ENCODE results near the gene SEC31B. TPM values are rescaled to one million over a fixed set of nuclear protein-coding genes. Genes with fewer than 3 reads are reported as not detected.

SEC31B gene
- total and polyA plus RNA-seq, 3 experiments from 2014 or later = 2.3 to 15.8 (median 15.4) TPM

GRCh38 chr10:100506596-100507356 is 12.9 kb downstream of the SEC31B start:
- Mint-ChIP-seq H3K27ac (peak overlapping the region in 7 of 8 donors; percentile 17 to 97 (median 59)), H3K9me3 (no peaks in the 10 kb centered on the region), H3K27me3 (no peaks in the 10 kb centered on the region), H3K4me3 (no peak overlapping the region), H3K36me3 (peaks cover 13 to 51% (median 14%) of the 10 kb centered on the region in 3 donors), H3K4me1 (peaks cover 50 to 59% (median 57%) of the 10 kb centered on the region in 3 donors)
- CTCF ChIA-PET = interaction anchor here (5.3 to 6.5 kb wide), 2 partner anchors 12 to 24 kb away, joined by 65 to 80 read pairs; partner anchors contain the start of gene SEC31B
- no peak overlapping the region for H3K27ac ChIP-seq (ENCODE audit: low read depth, low read length)
- POLR2A ChIA-PET = no interaction called here
- H3K36me3 ChIP-seq (ENCODE audit: insufficient read depth, low read length) = peaks cover 32% of the 10 kb centered on the region
- H3K27me3 ChIP-seq (ENCODE audit: insufficient read depth, low read length, poor library complexity, severe bottlenecking) = no peaks in the 10 kb centered on the region
- H3K9me3 ChIP-seq (ENCODE audit: low read length) = no peaks in the 10 kb centered on the region
- no peak for DNase-seq
- peaks cover 45% of the 10 kb centered on the region for H3K4me1 ChIP-seq (ENCODE audit: insufficient read depth, low read length)
- H3K4me3 ChIP-seq (ENCODE audit: low read length) = no peak overlapping the region

GRCh38 chr10:100505164-100505563 is 14.5 kb downstream of the SEC31B start:
- ChIA-PET CTCF (interaction anchor here (1.1 to 1.5 kb wide), 2 partner anchors 14 to 23 kb away, joined by 3 to 5 read pairs; no protein-coding TSS in a partner anchor), POLR2A (no interaction called here)
- peaks cover 30% of the 10 kb centered on the region for H3K4me1 ChIP-seq (ENCODE audit: insufficient read depth, low read length)
- DNase-seq = no peak
- no peak overlapping the region for H3K4me3 Mint-ChIP-seq
- H3K36me3 Mint-ChIP-seq = peaks cover 19 to 65% (median 21%) of the 10 kb centered on the region in 3 donors
- H3K36me3 ChIP-seq (ENCODE audit: insufficient read depth, low read length) = peaks cover 37% of the 10 kb centered on the region
- no peaks in the 10 kb centered on the region for H3K27me3 ChIP-seq (ENCODE audit: insufficient read depth, low read length, poor library complexity, severe bottlenecking)
- no peaks in the 10 kb centered on the region for H3K9me3 Mint-ChIP-seq
- no peak overlapping the region for H3K27ac ChIP-seq (ENCODE audit: low read depth, low read length)
- H3K27me3 Mint-ChIP-seq = no peaks in the 10 kb centered on the region
- H3K27ac Mint-ChIP-seq = no peak overlapping the region
- H3K4me1 Mint-ChIP-seq = peaks cover 34 to 43% (median 41%) of the 10 kb centered on the region in 3 donors
- H3K9me3 ChIP-seq (ENCODE audit: low read length) = no peaks in the 10 kb centered on the region
- no peak overlapping the region for H3K4me3 ChIP-seq (ENCODE audit: low read length)

- peaks cover 19% of the 10 kb centered on the region for H3K4me1 ChIP-seq (ENCODE audit: insufficient read depth, low read length)
- no peaks in the 10 kb centered on the region for H3K27me3 ChIP-seq (ENCODE audit: insufficient read depth, low read length, poor library complexity, severe bottlenecking)
- H3K9me3 ChIP-seq (ENCODE audit: low read length) = no peaks in the 10 kb centered on the region
- H3K27me3 Mint-ChIP-seq = no peaks in the 10 kb centered on the region
- H3K4me3 Mint-ChIP-seq = no peak overlapping the region
- peaks cover 24 to 32% (median 31%) of the 10 kb centered on the region in 3 donors for H3K4me1 Mint-ChIP-seq
- no peak overlapping the region for H3K27ac Mint-ChIP-seq
- DNase-seq = no peak
- CTCF ChIA-PET = no interaction called here
- H3K36me3 ChIP-seq (ENCODE audit: insufficient read depth, low read length) = peaks cover 46% of the 10 kb centered on the region
- peaks cover 24 to 76% (median 29%) of the 10 kb centered on the region in 3 donors for H3K36me3 Mint-ChIP-seq
- H3K4me3 ChIP-seq (ENCODE audit: low read length) = no peak overlapping the region
- no peaks in the 10 kb centered on the region for H3K9me3 Mint-ChIP-seq
- POLR2A ChIA-PET = no interaction called here
- no peak overlapping the region for H3K27ac ChIP-seq (ENCODE audit: low read depth, low read length)
Observed at GRCh38 chr10:100504096-100504495, 15.6 kb downstream of the SEC31B start.

GRCh38 chr10:100502926-100503494 is 16.7 kb downstream of the SEC31B start:
- no peaks in the 10 kb centered on the region for H3K9me3 Mint-ChIP-seq
- Histone ChIP-seq H3K4me1 (ENCODE audit: insufficient read depth, low read length) (peaks cover 8% of the 10 kb centered on the region), H3K9me3 (ENCODE audit: low read length) (no peaks in the 10 kb centered on the region), H3K36me3 (ENCODE audit: insufficient read depth, low read length) (peaks cover 47% of the 10 kb centered on the region), H3K27ac (ENCODE audit: low read depth, low read length) (no peak overlapping the region), H3K4me3 (ENCODE audit: low read length) (no peak overlapping the region), H3K27me3 (ENCODE audit: insufficient read depth, low read length, poor library complexity, severe bottlenecking) (no peaks in the 10 kb centered on the region)
- ChIA-PET CTCF (interaction anchor here (1.0 to 1.3 kb wide), 2 partner anchors 20 to 21 kb away, joined by 3 to 4 read pairs; no protein-coding TSS in a partner anchor), POLR2A (no interaction called here)
- peaks cover 13 to 21% (median 21%) of the 10 kb centered on the region in 3 donors for H3K4me1 Mint-ChIP-seq
- no peak overlapping the region for H3K4me3 Mint-ChIP-seq
- no peak for DNase-seq
- H3K27ac Mint-ChIP-seq = peak overlapping the region in 4 of 8 donors; percentile 8 to 82 (median 21)
- no peaks in the 10 kb centered on the region for H3K27me3 Mint-ChIP-seq
- peaks cover 26 to 85% (median 30%) of the 10 kb centered on the region in 3 donors for H3K36me3 Mint-ChIP-seq

- H3K4me1 Mint-ChIP-seq = peaks cover under 1 to 13% (median 11%) of the 10 kb centered on the region in 3 donors
- POLR2A ChIA-PET = no interaction called here
Observed at GRCh38 chr10:100501423-100501822, 18.2 kb downstream of the SEC31B start.

GRCh38 chr10:100498059-100498458 is 21.6 kb downstream of the SEC31B start:
- peaks cover 44% of the 10 kb centered on the region for H3K36me3 ChIP-seq (ENCODE audit: insufficient read depth, low read length)

More at GRCh38 chr10:100501423-100501822, 18.2 kb downstream of the SEC31B start:
- no peaks in the 10 kb centered on the region for H3K9me3 Mint-ChIP-seq
- H3K4me3 Mint-ChIP-seq = no peak overlapping the region
- peaks cover 26 to 91% (median 36%) of the 10 kb centered on the region in 3 donors for H3K36me3 Mint-ChIP-seq
- CTCF ChIA-PET = interaction anchor here (3.5 kb wide), 1 partner anchor 8 kb away, joined by 17 read pairs; no protein-coding TSS in a partner anchor
- peak overlapping the region in 2 of 8 donors; percentile 41 to 91 for H3K27ac Mint-ChIP-seq
- H3K27me3 Mint-ChIP-seq = no peaks in the 10 kb centered on the region
- Histone ChIP-seq H3K27ac (ENCODE audit: low read depth, low read length) (no peak overlapping the region), H3K4me1 (ENCODE audit: insufficient read depth, low read length) (no peaks in the 10 kb centered on the region), H3K36me3 (ENCODE audit: insufficient read depth, low read length) (peaks cover 51% of the 10 kb centered on the region), H3K9me3 (ENCODE audit: low read length) (no peaks in the 10 kb centered on the region), H3K27me3 (ENCODE audit: insufficient read depth, low read length, poor library complexity, severe bottlenecking) (no peaks in the 10 kb centered on the region), H3K4me3 (ENCODE audit: low read length) (no peak overlapping the region)
- DNase-seq = no peak

GRCh38 chr10:100496567-100496966 is 23.1 kb downstream of the SEC31B start:
- H3K4me3 ChIP-seq (ENCODE audit: low read length) = no peak overlapping the region
- Mint-ChIP-seq H3K4me3 (no peak overlapping the region), H3K27me3 (no peaks in the 10 kb centered on the region), H3K36me3 (peaks cover 14 to 88% (median 37%) of the 10 kb centered on the region in 3 donors), H3K9me3 (no peaks in the 10 kb centered on the region), H3K27ac (peak overlapping the region in 2 of 8 donors; percentile 36 to 61), H3K4me1 (peaks cover 0 to 1% (median 0%) of the 10 kb centered on the region in 3 donors)
- no peaks in the 10 kb centered on the region for H3K27me3 ChIP-seq (ENCODE audit: insufficient read depth, low read length, poor library complexity, severe bottlenecking)
- no peak for DNase-seq
- no peaks in the 10 kb centered on the region for H3K4me1 ChIP-seq (ENCODE audit: insufficient read depth, low read length)
- no peak overlapping the region for H3K27ac ChIP-seq (ENCODE audit: low read depth, low read length)
- ChIA-PET CTCF (interaction anchor here (2.5 to 5.8 kb wide), 2 partner anchors 12 to 13 kb away, joined by 12 to 42 read pairs; no protein-coding TSS in a partner anchor), POLR2A (no interaction called here)
- H3K9me3 ChIP-seq (ENCODE audit: low read length) = no peaks in the 10 kb centered on the region
- H3K36me3 ChIP-seq (ENCODE audit: insufficient read depth, low read length) = peaks cover 39% of the 10 kb centered on the region

More at GRCh38 chr10:100498059-100498458, 21.6 kb downstream of the SEC31B start:
- Mint-ChIP-seq H3K27ac (peak overlapping the region in 2 of 8 donors; percentile 52 to 58), H3K4me1 (peaks cover 0 to 7% (median 3%) of the 10 kb centered on the region in 3 donors), H3K36me3 (peaks cover 18 to 92% (median 40%) of the 10 kb centered on the region in 3 donors), H3K9me3 (no peaks in the 10 kb centered on the region), H3K27me3 (no peaks in the 10 kb centered on the region), H3K4me3 (no peak overlapping the region)
- POLR2A ChIA-PET = no interaction called here
- Histone ChIP-seq H3K4me1 (ENCODE audit: insufficient read depth, low read length) (no peaks in the 10 kb centered on the region), H3K27ac (ENCODE audit: low read depth, low read length) (no peak overlapping the region), H3K9me3 (ENCODE audit: low read length) (no peaks in the 10 kb centered on the region), H3K4me3 (ENCODE audit: low read length) (no peak overlapping the region), H3K27me3 (ENCODE audit: insufficient read depth, low read length, poor library complexity, severe bottlenecking) (no peaks in the 10 kb centered on the region)
- CTCF ChIA-PET = interaction anchor here (3.0 to 3.5 kb wide), 2 partner anchors 12 to 15 kb away, joined by 16 to 17 read pairs; no protein-coding TSS in a partner anchor
- no peak for DNase-seq

GRCh38 chr10:100490531-100490930 is 29.1 kb downstream of the SEC31B start:
- Mint-ChIP-seq H3K4me3 (no peak overlapping the region), H3K27ac (peak overlapping the region in 1 of 8 donors; percentile 79), H3K4me1 (no peaks in the 10 kb centered on the region), H3K9me3 (no peaks in the 10 kb centered on the region), H3K36me3 (peaks cover 14 to 82% (median 20%) of the 10 kb centered on the region in 3 donors), H3K27me3 (no peaks in the 10 kb centered on the region)
- Histone ChIP-seq H3K4me3 (ENCODE audit: low read length) (no peak overlapping the region), H3K9me3 (ENCODE audit: low read length) (no peaks in the 10 kb centered on the region), H3K4me1 (ENCODE audit: insufficient read depth, low read length) (no peaks in the 10 kb centered on the region), H3K27ac (ENCODE audit: low read depth, low read length) (no peak overlapping the region), H3K36me3 (ENCODE audit: insufficient read depth, low read length) (peaks cover 27% of the 10 kb centered on the region), H3K27me3 (ENCODE audit: insufficient read depth, low read length, poor library complexity, severe bottlenecking) (no peaks in the 10 kb centered on the region)
- POLR2A ChIA-PET = no interaction called here
- no peak for DNase-seq
- CTCF ChIA-PET = no interaction called here

All from CD8-positive, alpha-beta memory T cell (primary cell).